Measurements from ENCODE around the gene SHB.
"Not testable (repeated sequence)": the region's sequence is repeated elsewhere in the genome, so short reads cannot be mapped to it uniquely, and the experiment has no call there.

The SHB gene

GRCh38 chr9:37914154-37914551, 154.9 kb downstream of the SHB start:
- DNase-seq, result no peak

GRCh38 chr9:37913480-37914153, 155.4 kb downstream of the SHB start:
- peak; percentile 81 to 82 for DNase-seq

DNA sequence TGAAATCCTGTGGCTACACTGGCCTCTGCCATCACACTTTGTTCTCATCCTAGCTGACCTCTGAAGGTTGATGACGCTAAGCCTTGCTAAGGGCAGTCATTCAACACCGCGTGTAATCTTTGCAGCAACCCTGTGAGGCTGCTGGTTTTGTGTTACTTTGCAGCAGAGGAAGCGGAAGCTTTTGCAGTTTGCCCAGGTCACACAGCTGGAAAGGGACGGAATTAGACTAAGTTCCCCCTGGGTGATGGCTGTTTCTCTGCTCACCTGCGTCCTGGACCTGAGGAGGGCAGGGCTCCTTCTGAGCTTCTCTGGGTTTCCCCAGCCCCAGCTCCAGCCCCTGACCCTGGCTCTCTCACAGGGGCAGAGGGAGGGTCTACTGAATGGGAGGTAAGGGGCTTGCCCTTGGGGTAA, 157.8 kb downstream of the SHB start:
- DNase-seq, result peak in 1 of 2 donors; percentile 16

DNA sequence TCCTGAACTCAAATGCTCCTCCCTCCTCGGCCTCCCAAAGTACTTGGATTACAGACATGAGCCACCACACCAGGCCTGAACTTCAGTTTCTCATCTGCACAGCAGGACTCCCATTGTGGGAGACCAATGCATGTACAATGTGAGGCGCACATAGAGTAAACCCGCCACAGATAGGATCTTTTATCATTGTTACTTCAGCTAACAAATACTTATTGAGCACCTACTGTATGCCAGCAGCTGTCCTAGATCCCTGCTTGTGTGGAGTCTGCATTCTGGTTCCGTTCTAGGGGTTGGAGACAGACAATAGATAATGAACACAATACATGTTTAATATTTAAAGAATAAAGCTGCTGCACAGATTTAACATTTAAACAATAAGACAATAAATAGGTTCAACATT, 158.8 kb downstream of the SHB start:
- DNase-seq, result no peak

- not testable (repeated sequence) for DNase-seq
These were observed 159.2 kb downstream of the SHB start for GRCh38 chr9:37909836-37910235.

DNA sequence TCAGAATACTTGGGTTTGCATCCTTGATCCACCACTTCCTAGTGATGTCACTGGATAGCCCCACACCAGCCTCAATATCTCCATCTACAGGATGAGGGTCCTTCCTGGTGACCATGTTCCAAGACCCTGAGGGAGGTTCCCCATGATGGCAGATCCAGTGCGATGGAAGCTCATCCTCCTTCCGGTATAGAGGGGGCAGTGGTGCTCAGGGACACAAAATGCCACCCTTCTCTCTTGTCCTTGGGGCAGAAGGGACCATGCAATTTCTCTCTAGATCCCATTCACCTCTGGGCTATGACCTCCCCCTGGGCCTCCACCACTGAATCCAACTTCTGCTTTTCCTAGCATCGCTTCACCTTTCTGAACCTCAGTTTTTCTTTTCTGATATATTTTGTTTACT, 159.7 kb downstream of the SHB start:
- DNase-seq, result no peak

DNA sequence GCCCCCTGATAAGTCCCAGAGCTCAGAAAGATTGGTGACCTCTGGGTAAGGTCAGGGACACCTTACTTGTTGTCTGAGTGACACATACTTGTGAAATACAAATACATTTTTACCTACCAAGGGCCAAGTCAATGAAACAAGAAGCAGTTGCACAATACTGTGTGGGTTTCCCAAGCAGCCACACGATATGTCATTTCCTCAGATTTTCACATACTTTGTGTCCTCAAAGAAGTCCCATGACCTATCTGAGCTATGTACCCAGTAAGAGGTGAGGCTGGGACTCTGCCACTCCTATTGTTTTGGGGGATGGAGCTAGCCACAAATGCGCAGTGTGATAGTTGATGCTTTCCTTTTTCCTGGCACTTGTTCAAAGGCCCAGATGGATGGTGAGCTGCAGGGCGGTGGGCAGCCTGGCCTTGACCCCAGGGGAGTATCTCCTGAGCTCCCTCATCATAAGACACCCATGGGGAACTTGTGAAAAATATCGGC, 160.3 kb downstream of the SHB start:
- peak; percentile 10 to 65 for DNase-seq

DNA sequence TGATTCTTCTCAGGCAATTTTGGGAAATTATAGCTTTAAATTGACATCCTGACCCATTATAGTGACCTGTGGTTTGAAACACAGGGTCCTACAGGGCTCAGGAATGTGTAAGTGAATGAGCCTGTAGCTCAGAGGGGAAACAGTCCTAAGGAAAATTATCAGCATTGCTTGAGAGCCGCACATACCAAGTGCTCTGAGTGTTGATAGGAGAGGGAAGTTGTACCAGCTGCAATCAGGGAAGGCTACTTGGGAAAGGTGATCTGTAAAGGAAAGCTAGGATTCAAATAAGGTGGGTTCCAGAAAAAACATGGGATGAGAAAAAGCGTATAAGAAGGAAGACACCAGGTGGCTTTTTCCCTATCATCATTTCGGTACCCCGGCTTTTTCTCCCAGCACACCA, 160.7 kb downstream of the SHB start:
- DNase-seq, result no peak

GRCh38 chr9:37906312-37907239, 162.5 kb downstream of the SHB start:
- DNase-seq, result no peak

GRCh38 chr9:37905776-37906175, 163.3 kb downstream of the SHB start:
- DNase-seq, result no peak

DNA sequence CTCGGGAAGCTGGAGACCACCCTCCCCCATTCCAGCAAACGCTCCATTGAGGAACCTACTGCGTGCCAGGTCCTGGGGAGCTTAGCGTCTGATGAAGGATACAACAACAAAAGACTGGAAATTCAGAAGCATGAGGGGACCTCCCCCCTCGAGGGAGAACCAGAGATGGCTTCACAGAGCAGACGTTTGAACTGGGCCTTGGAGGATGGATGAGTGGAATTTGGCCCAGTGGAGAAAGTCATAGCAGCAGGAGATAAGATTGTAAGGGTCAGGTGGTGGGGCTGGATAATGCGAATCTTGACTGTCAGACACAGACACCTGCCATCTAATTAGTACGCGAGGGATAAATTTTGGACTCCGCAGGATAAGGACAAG, 163.9 kb downstream of the SHB start:
- DNase-seq, result no peak

GRCh38 chr9:37904445-37905130, 164.4 kb downstream of the SHB start:
- DNase-seq, result no peak

DNA sequence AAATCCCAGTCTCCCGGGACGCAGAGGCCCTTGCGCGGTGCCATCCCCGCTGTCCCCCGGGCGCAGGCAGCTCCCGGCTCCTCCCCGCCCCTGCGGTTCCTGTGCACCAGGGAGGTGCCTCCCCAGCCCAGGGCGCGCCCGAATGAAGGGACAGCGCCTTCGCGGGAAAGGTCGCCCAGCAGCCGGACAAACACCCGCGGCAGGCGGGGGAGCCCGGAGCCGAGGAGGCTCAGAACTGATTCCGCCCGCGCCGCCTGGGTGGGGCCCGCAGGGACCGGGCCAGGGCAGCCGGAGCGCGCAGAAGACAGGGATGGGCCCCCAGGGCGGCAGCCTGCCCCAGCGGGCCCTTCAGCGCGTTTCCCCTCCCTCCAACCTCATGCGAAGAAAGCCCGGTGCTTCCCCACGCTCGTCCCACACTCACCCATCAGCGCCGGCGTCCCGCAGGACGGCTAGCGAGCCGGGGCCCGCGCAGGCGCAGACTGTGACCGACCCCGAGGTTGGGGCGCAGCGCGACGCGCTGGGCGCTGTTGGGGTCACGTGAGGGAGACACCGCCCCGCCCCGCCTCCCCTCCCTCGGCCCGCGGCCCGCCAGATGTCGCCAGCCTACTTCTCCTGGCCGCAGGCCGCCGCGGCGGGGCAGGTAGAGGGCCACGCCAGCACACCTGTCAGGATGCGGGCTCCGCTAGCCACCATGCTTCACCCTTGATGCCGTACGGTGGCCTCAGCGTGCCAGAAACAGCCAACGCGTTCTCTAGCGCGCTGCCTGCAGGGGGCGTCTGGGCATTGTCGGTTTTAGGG, 165.2 kb downstream of the SHB start, which contains the start of gene SLC25A51:
Gene SLC25A51, minus strand, starts transcription at position 481 of the 798 bp plus-strand sequence. CDS start 15,577 bp downstream, outside the sequence.
- peak; percentile 92 to 97 for DNase-seq

GRCh38 chr9:37902796-37903646, 166.0 kb downstream of the SHB start:
- peak in 1 of 2 donors; percentile 6 for DNase-seq

- DNase-seq, result no peak
These were observed 166.9 kb downstream of the SHB start for GRCh38 chr9:37902131-37902530.

- DNase-seq, result no peak
These were observed 170.0 kb downstream of the SHB start for GRCh38 chr9:37899041-37899440.

GRCh38 chr9:37897665-37898064, 171.4 kb downstream of the SHB start:
- DNase-seq, result no peak

DNA sequence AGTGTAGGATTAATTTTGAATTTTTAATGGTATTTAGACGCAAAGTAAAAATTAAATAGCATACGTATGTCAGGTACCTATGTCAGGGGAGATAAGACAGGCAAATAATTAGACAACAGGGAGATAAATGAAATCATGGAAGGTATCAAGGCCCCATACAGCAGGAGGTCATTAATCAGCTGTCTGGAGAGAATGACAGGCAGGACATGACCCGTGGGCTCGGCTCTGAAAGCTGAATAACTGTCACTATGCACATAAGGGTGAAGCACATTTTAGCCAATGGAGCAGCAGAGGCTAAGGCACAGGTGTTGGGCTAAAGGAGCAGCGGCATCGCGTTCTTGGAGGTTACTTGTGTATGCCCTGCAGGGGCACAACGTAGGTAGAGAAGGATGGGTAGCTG, 177.0 kb downstream of the SHB start:
- DNase-seq, result no peak

DNA sequence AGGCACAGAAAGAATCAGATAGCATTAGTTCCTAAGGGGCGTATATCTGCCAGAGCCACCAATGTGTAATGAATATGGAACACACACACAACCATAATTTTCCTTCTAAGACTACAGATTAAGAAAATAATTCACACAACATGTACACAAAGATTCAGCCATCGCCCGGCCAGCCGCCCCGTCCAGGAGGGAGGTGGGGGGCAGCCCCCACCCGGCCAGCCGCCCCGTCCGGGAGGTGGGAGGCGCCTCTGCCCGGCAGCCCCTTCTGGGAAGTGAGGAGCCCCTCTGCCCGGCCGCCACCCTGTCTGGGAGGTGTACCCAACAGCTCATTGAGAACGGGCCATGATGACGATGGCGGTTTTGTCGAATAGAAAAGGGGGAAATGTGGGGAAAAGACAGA, 178.0 kb downstream of the SHB start:
- not testable (repeated sequence) for DNase-seq

DNA sequence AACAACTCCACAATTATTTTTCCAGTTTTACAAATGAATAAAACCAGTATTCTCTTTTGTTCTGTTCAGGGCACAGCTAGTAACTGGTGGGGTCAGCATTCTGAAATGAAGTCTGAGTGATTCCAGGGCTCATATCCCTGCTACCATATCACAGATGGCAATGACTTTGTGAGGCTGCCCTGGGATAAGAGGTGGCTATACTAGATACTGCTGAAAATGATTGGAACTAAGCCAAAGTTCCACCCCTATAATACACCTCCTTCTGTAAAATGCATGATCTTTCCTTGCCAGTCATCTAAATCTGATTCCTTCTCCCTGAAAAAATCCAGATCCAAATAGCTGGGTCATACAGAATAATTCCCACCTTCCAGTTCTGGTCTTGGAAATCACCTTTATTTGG, 179.5 kb downstream of the SHB start:
- DNase-seq, result no peak

DNA sequence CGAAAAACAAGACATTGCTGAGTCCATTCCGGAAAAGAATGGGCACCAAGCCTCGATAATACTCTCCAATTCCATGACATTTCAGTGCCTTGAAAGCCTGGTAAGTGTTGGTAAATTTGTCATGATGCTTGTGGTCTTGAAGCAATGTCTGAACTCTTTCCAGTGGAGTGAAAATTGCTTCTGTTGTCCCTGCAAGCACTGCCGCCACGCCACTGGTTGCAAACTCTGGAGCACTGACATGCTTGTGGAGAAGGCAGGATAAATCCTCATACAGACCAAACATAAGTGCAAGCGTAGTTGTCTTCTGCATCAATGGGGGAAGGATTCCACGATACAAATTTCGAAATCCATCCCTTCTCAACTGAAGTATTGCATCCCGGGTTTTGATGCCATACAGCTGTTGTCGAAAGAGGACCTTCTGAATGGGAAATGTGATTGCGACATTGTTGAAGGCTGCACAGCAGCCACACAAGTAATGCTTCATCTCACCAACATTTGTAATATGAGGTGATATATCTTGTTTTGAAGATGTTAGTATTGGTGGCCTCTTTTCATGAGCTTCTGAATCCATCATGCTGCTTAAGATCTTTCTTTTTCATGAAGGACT, 180.9 kb downstream of the SHB start:
- DNase-seq, result not testable (repeated sequence)
